Breast epithelium (tissue), 4 donors: ENCODE data around the gene UPK1B. TPM values are rescaled to one million over a fixed set of nuclear protein-coding genes. Genes with fewer than 3 reads are reported as not detected.

Experiments used
- DNase-seq, 2 donors: peaks; one replicate each; pipeline ENCODE4 v3.0.0-alpha.2; 2019; ENCODE audit warnings: low spot score in 2 of 2
- H3K27ac ChIP-seq, 2 donors: fragments of 200-600 bp; sonication (generic) in 1 of 2; one replicate each; pipeline ENCODE4 v1.5.1; 2016 to 2019; ENCODE audit warnings: mild to moderate bottlenecking in 1 of 2
- H3K27me3 ChIP-seq, 2 donors: fragments of 200-600 bp; sonication (generic) in 1 of 2; one replicate each; pipeline versions ENCODE4 v1.5.1 to v1.6.0; 2017 to 2019; ENCODE audit warnings: control low read depth in 1 of 2, mild to moderate bottlenecking in 1 of 2
- H3K36me3 ChIP-seq: fragments of 200-600 bp; one replicate; pipeline ENCODE4 v1.5.1; 2019
- H3K4me1 ChIP-seq, 2 donors: fragments of 200-600 bp; sonication (generic); one replicate each; pipeline ENCODE4 v1.5.1; 2016 to 2019; ENCODE audit warnings: control low read depth in 1 of 2
- H3K4me3 ChIP-seq, 3 donors: fragments of 200-600 bp; sonication (generic); 1 replicate in 2 of 3; 2 replicates in 1 of 3; pipeline ENCODE4 v1.5.1; 2016 to 2019; ENCODE audit warnings: mild to moderate bottlenecking in 3 of 3, moderate library complexity in 2 of 3
- H3K9me3 ChIP-seq, 2 donors: fragments of 200-600 bp; sonication (generic) in 1 of 2; one replicate each; pipeline ENCODE4 v1.5.1; 2016 to 2019; ENCODE audit warnings: control low read depth in 1 of 2
- POLR2A ChIP-seq: fragments of 450-650 bp; IDR thresholded peaks from one replicate; pipeline ENCODE4 v1.6.1; 2016; ENCODE audit warnings: antibody characterized with exemption, mild to moderate bottlenecking, moderate library complexity
- POLR2AphosphoS5 ChIP-seq, 3 donors: sonication (generic); formaldehyde crosslinking; IDR thresholded peaks; one replicate each; pipeline ENCODE4 v1.6.1; 2017; ENCODE audit warnings: antibody characterized with exemption in 3 of 3
- intact Hi-C: fragments of 100-400 bp; cut with DNase I; formaldehyde crosslinking; loops from one replicate; pipeline ENCODE4 v1.15.1; 2023; ENCODE audit warnings: low total_unique reads
- total RNA-seq, 3 donors: library from RNA; depleted of rRNA; stranded (reverse); fragments of >200 nt; gene quantifications; one replicate each; pipeline ENCODE4 v1.1.0, GENCODE V29; 2016
- TF ChIP-seq, protein P1 (sequence below), 3 donors: fragments of 450-650 bp; IDR thresholded peaks; one replicate each; pipeline ENCODE4 v1.5.1; 2016 to 2017; ENCODE audit warnings: antibody characterized with exemption in 3 of 3, mild to moderate bottlenecking in 3 of 3, moderate library complexity in 3 of 3

The UPK1B gene
- total RNA-seq, 3 donors from 2014 or later, result 6.7 TPM; not detected in 2

DNA sequence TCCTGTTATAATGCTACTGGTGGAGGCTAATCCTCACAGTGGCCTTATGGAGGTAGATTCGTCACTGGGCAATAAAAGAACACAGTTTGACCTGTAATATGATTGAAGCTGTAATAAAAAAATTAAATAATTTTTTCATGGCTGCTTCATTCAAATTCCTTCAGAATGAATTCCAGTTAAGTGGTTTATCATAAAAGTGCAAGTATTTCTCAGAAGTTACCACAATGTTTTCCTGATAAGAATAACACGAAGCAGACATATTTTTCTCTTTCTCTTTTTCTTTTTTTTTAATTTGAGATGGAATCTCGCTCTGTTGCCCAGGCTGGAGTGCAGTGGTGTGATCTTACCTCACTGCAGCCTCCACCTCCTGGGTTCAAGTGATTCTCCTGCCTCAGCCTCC is 51.7 kb downstream of the UPK1B start:
- intact Hi-C loops, result no loop called here
- Histone ChIP-seq H3K27ac (no peak overlapping the region), H3K27me3 (no peaks in the 10 kb centered on the region), H3K9me3 (no peaks in the 10 kb centered on the region), H3K4me3 (no peak overlapping the region), H3K4me1 (no peaks in the 10 kb centered on the region), H3K36me3 (no peaks in the 10 kb centered on the region)
- no peak for DNase-seq
- TF ChIP-seq POLR2A (no peak), POLR2AphosphoS5 (IDR thresholded peaks at IDR 0.05) (no peak)
- TF ChIP-seq, protein P1, sequence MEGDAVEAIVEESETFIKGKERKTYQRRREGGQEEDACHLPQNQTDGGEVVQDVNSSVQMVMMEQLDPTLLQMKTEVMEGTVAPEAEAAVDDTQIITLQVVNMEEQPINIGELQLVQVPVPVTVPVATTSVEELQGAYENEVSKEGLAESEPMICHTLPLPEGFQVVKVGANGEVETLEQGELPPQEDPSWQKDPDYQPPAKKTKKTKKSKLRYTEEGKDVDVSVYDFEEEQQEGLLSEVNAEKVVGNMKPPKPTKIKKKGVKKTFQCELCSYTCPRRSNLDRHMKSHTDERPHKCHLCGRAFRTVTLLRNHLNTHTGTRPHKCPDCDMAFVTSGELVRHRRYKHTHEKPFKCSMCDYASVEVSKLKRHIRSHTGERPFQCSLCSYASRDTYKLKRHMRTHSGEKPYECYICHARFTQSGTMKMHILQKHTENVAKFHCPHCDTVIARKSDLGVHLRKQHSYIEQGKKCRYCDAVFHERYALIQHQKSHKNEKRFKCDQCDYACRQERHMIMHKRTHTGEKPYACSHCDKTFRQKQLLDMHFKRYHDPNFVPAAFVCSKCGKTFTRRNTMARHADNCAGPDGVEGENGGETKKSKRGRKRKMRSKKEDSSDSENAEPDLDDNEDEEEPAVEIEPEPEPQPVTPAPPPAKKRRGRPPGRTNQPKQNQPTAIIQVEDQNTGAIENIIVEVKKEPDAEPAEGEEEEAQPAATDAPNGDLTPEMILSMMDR (IDR thresholded peaks at IDR 0.05), result no peak

DNA sequence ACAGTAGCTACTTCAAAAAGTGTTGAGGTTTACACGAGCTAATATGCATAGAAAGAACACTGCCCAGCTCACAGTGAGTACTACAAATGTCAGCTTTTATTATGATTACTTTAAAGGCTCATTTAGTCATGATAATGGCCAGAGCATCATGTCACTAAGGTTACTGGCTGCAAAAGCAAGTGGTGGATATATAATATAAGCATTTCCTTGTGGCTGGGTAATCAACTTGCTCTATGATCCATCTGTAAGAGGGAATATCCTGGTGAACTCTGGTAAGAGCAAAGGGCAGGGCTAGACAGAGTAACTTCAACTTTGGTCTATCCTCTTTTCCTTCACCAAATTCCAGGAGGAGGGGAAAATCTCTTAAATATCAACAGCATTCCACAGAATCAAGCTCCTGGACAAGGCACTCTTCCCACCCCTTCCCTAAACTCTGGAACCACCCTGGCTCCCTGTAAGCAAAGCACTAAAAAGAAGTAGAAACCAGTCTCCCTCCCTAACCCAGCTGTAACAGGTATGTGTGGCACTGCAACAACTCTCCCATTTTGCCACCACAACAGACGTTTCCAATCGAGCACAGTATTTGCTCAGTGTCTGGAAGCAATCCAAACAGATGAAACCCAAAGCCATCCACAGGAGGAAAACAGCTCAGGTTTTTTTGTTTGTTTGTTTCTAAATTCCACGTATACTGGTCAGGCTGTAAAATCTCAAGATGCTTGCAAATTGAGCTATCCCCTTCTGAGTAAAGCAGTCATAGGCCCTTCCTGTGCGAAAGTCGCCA is 53.9 kb downstream of the UPK1B start:
- TF ChIP-seq, protein P1 (IDR thresholded peaks at IDR 0.05), result no peak
- no peak for TF ChIP-seq POLR2A
- no peak for TF ChIP-seq POLR2AphosphoS5 (IDR thresholded peaks at IDR 0.05)
- Histone ChIP-seq H3K36me3 (no peaks in the 10 kb centered on the region), H3K9me3 (no peaks in the 10 kb centered on the region)

DNA sequence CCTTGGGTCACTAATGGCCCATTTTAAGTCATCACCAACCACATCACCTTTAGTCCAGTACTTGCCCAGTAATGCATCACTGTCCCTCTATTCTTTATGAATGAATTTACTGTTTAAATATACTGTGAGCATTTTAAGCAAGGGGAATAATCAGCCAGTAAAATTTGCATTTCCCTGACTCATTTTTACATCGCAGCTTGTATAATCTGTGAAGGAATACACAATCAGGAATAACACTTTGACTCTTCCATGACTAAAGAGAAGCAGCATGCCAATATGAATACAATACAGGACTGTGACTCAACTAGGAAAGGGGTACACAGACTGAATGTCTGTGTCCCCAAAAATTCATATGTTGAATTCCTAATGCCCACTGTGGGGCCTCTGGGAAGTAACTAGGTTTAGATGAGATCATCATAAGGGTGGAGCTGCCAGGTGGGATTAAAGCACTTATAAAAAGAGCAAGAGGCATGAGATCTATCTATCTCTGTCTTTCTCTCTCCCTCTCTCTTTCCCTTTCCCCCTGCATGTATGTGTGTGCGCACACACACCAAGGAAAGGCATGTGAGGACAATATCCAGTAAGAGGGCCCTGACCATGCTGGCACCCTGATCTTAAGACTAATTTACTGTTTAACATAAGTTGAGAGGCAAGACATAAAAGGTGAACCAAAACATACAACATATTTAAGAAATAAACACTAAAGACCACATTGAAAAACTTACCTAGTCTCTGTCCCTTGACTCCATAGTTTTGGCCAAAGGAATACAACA is 55.2 kb downstream of the UPK1B start:
- TF ChIP-seq POLR2A (no peak), POLR2AphosphoS5 (IDR thresholded peaks at IDR 0.05) (no peak)
- TF ChIP-seq, protein P1 (IDR thresholded peaks at IDR 0.05), result no peak
- no peak overlapping the region for H3K27ac ChIP-seq
- intact Hi-C loops, result no loop called here
- H3K9me3 ChIP-seq, result no peaks in the 10 kb centered on the region
- no peak for DNase-seq
- no peaks in the 10 kb centered on the region for H3K4me1 ChIP-seq
- no peak overlapping the region for H3K4me3 ChIP-seq
- no peaks in the 10 kb centered on the region for H3K27me3 ChIP-seq
- H3K36me3 ChIP-seq, result no peaks in the 10 kb centered on the region

More for the DNA sequence above, 53.9 kb downstream of the UPK1B start:
- no peak overlapping the region for H3K4me3 ChIP-seq
- intact Hi-C loops, result no loop called here
- no peaks in the 10 kb centered on the region for H3K27me3 ChIP-seq
- H3K27ac ChIP-seq, result no peak overlapping the region
- no peaks in the 10 kb centered on the region for H3K4me1 ChIP-seq
- no peak for DNase-seq

DNA sequence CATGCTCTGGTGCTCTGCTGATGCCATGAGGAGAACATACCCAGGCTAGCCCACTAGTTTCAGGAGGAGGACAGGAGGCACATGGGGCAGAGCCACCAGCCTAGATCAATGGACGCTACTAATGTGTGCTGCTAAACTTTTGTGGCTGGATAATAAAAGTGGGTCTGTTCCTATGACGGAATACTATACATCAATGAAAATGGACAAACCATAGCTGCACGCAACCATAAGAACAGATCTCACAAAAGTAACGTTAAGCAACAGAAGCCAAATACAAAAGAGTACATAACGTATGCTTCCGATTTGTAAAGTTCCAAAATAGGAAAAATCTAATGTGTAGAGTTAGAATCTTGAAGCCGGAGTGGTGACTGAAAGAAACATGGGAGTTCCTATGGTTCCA is 55.8 kb downstream of the UPK1B start:
- DNase-seq, result no peak
- Histone ChIP-seq H3K9me3 (no peaks in the 10 kb centered on the region), H3K4me3 (no peak overlapping the region), H3K4me1 (no peaks in the 10 kb centered on the region), H3K27me3 (no peaks in the 10 kb centered on the region), H3K27ac (no peak overlapping the region), H3K36me3 (no peaks in the 10 kb centered on the region)
- intact Hi-C loops, result no loop called here
- TF ChIP-seq, protein P1 (IDR thresholded peaks at IDR 0.05), result no peak
- TF ChIP-seq POLR2A (no peak), POLR2AphosphoS5 (IDR thresholded peaks at IDR 0.05) (no peak)

DNA sequence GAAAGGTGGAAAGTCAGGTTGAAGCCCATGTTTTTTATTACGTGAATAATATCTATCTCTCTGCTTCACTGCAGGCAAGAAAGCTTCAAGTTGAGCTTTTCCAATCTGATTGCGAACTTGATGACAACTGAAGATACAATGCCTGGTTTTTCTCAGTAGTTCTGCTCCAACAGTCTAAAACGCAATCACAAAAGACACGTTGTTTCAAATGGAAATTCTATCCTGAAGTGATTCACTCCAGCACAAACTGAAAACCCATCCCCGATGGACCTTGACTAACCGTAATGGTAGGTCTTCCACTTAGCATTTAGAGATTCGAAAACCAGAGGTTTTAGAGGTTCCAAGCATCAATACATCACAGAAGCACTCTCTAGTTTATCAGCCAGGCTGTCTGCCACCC is 56.7 kb downstream of the UPK1B start:
- no peak for DNase-seq
- TF ChIP-seq POLR2AphosphoS5 (IDR thresholded peaks at IDR 0.05) (no peak), POLR2A (no peak)
- TF ChIP-seq, protein P1 (IDR thresholded peaks at IDR 0.05), result no peak
- Histone ChIP-seq H3K27ac (no peak overlapping the region), H3K9me3 (no peaks in the 10 kb centered on the region), H3K4me1 (no peaks in the 10 kb centered on the region), H3K4me3 (no peak overlapping the region), H3K36me3 (no peaks in the 10 kb centered on the region), H3K27me3 (no peaks in the 10 kb centered on the region)
- intact Hi-C loops, result no loop called here
